ENCODE measurements around the gene TSHR. TPM values are rescaled to one million over a fixed set of nuclear protein-coding genes. Genes with fewer than 3 reads are reported as not detected.

Gene TSHR
- total RNA-seq, 1 experiment from 2014 or later, result not detected

- CTCF ChIA-PET, result no interaction called here
- ATAC-seq, result no peak
Measured at GRCh38 chr14:81062380-81062779, 107.0 kb downstream of the TSHR start.

More at GRCh38 chr14:81062380-81062779, 107.0 kb downstream of the TSHR start:
- H3K27ac Mint-ChIP-seq, result no peak overlapping the region
- H3K4me1 Mint-ChIP-seq, result no peaks in the 10 kb centered on the region
- no peaks in the 10 kb centered on the region for H3K27me3 Mint-ChIP-seq (ENCODE audit: low read depth)
- no peak overlapping the region for H3K4me3 Mint-ChIP-seq
- no peaks in the 10 kb centered on the region for H3K36me3 Mint-ChIP-seq
- TF ChIP-seq ZNF416 (CRISPR knock-in tag; IDR thresholded peaks at IDR 0.05) (no peak), AR (CRISPR knock-in tag; IDR thresholded peaks at IDR 0.05) (no peak), ERG (CRISPR knock-in tag; IDR thresholded peaks at IDR 0.05) (no peak), JAZF1 (CRISPR knock-in tag; IDR thresholded peaks at IDR 0.05) (no peak), ATF1 (CRISPR knock-in tag; IDR thresholded peaks at IDR 0.05) (no peak), TP53 (CRISPR knock-in tag; IDR thresholded peaks at IDR 0.05) (no peak), OVOL2 (CRISPR knock-in tag; IDR thresholded peaks at IDR 0.05; ENCODE audit: borderline replicate concordance) (no peak), TEAD4 (CRISPR knock-in tag; IDR thresholded peaks at IDR 0.05) (no peak), ATF6 (CRISPR knock-in tag; IDR thresholded peaks at IDR 0.05) (no peak), ESRRA (CRISPR knock-in tag; IDR thresholded peaks at IDR 0.05; ENCODE audit: borderline replicate concordance) (no peak), ELF4 (CRISPR knock-in tag; IDR thresholded peaks at IDR 0.05; ENCODE audit: low read depth) (no peak), SMAD4 (CRISPR knock-in tag; IDR thresholded peaks at IDR 0.05) (no peak), FOXP1 (CRISPR knock-in tag; IDR thresholded peaks at IDR 0.05; ENCODE audit: borderline replicate concordance) (no peak), E2F5 (CRISPR knock-in tag; IDR thresholded peaks at IDR 0.05) (no peak), E2F1 (CRISPR knock-in tag; IDR thresholded peaks at IDR 0.05) (no peak)
- POLR2A ChIA-PET, result no interaction called here
- DNase-seq (ENCODE audit: low spot score), result no peak
- no peaks in the 10 kb centered on the region for H3K9me3 Mint-ChIP-seq
